ENCODE measurements around the gene EDAR. TPM values are rescaled to one million over a fixed set of nuclear protein-coding genes. Genes with fewer than 3 reads are reported as not detected.

EDAR gene
- total RNA-seq, 1 donor from 2014 or later: not detected

DNA sequence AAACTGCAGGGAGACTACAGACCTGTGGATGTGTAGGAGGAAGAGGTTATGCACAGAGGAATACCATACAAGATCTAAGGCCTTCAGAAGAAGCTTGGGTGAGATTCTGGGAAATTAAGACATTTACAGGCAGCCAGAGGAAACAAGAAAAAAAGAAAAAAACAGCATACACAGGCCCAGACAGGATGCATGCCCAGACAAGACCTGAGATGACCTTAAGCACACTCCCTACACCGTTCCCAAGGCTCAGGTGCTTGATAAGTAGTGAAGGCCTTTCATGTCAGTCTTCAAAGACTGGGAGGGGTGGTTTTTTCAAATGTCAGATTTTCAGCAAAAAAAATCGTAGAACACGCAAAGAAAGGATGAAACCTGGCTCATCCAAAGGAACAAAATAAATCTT lies 119.5 kb downstream of the EDAR start:
- Histone ChIP-seq H3K36me3 (no peaks in the 10 kb centered on the region), H3K4me3 (no peak overlapping the region), H3K27me3 (no peaks in the 10 kb centered on the region), H3K9me3 (peaks cover 0 to 15% of the 10 kb centered on the region in 2 donors), H3K4me1 (no peaks in the 10 kb centered on the region), H3K27ac (no peak overlapping the region)
- TF ChIP-seq, protein P1, sequence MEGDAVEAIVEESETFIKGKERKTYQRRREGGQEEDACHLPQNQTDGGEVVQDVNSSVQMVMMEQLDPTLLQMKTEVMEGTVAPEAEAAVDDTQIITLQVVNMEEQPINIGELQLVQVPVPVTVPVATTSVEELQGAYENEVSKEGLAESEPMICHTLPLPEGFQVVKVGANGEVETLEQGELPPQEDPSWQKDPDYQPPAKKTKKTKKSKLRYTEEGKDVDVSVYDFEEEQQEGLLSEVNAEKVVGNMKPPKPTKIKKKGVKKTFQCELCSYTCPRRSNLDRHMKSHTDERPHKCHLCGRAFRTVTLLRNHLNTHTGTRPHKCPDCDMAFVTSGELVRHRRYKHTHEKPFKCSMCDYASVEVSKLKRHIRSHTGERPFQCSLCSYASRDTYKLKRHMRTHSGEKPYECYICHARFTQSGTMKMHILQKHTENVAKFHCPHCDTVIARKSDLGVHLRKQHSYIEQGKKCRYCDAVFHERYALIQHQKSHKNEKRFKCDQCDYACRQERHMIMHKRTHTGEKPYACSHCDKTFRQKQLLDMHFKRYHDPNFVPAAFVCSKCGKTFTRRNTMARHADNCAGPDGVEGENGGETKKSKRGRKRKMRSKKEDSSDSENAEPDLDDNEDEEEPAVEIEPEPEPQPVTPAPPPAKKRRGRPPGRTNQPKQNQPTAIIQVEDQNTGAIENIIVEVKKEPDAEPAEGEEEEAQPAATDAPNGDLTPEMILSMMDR (IDR thresholded peaks at IDR 0.05): no peak
- intact Hi-C loops (cut with DNase I): no loop called here
- DNase-seq (ENCODE audit: low spot score in 2 of 2): no peak

- Histone ChIP-seq H3K27ac (no peak overlapping the region), H3K9me3 (peaks cover 0 to 15% of the 10 kb centered on the region in 2 donors), H3K4me1 (no peaks in the 10 kb centered on the region), H3K36me3 (no peaks in the 10 kb centered on the region), H3K27me3 (no peaks in the 10 kb centered on the region), H3K4me3 (no peak overlapping the region)
- intact Hi-C loops (cut with DNase I): no loop called here
- TF ChIP-seq, protein P1 (IDR thresholded peaks at IDR 0.05): no peak
- DNase-seq (ENCODE audit: low spot score in 2 of 2): no peak
Measured at GRCh38 chr2:108868911-108869310, 120.1 kb downstream of the EDAR start.

DNA sequence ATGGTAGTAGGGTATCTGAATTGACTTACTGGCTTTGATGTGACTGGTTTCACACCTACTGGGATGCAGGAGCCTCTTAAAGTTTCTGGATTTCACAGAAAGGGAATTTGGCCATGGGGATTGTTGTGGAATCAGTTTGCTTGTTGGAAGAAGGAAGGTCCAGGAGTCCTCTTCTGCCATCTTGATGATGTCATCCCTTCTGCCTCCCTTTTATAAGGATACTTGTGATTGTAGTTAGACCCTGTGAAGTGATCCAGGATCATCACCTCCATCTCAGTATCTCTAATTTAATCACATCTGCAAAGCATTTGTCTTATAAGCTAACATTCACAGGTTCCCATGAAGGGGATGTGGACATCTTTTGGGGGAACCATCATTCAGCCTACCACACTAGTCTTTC lies 123.0 kb downstream of the EDAR start:
- H3K4me3 ChIP-seq: no peak overlapping the region
- no peak for DNase-seq (ENCODE audit: low spot score in 2 of 2)
- intact Hi-C loops (cut with DNase I): no loop called here

DNA sequence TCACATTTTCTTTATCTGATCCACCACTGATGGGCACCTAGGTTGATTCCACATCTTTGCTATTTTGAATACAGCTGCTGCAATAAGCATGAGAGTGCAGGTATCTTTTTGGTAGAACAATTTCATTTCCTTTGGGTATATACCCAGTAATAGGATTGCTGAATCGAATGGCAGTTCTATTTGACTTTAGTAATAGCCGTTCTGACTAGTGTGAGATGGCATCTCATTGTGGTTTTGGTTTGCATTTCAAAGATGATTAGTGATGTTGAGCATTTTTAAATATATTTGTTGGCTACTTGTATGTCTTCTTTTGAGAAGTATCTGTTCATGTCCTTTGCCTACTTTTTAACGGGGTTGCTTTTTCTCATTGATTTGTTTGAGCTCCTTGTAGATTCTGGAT lies 130.1 kb downstream of the EDAR start:
- intact Hi-C loops (cut with DNase I): no loop called here
- no peaks in the 10 kb centered on the region for H3K4me1 ChIP-seq
- TF ChIP-seq, protein P1 (IDR thresholded peaks at IDR 0.05): no peak

More for the DNA sequence above, 123.0 kb downstream of the EDAR start:
- Histone ChIP-seq H3K27me3 (no peaks in the 10 kb centered on the region), H3K36me3 (no peaks in the 10 kb centered on the region), H3K27ac (no peak overlapping the region), H3K9me3 (peaks cover 0 to 15% of the 10 kb centered on the region in 2 donors), H3K4me1 (no peaks in the 10 kb centered on the region)
- TF ChIP-seq, protein P1 (IDR thresholded peaks at IDR 0.05): no peak

GRCh38 chr2:108855194-108855593 lies 133.8 kb downstream of the EDAR start:
- intact Hi-C loops (cut with DNase I): no loop called here
- Histone ChIP-seq H3K27me3 (no peaks in the 10 kb centered on the region), H3K4me1 (no peaks in the 10 kb centered on the region), H3K27ac (no peak overlapping the region), H3K9me3 (no peaks in the 10 kb centered on the region), H3K4me3 (no peak overlapping the region), H3K36me3 (no peaks in the 10 kb centered on the region)
- DNase-seq (ENCODE audit: low spot score in 2 of 2): no peak
- TF ChIP-seq, protein P1 (IDR thresholded peaks at IDR 0.05): peak in 1 of 3 experiments; percentile 16

More for the DNA sequence above, 130.1 kb downstream of the EDAR start:
- Histone ChIP-seq H3K27me3 (no peaks in the 10 kb centered on the region), H3K27ac (no peak overlapping the region), H3K4me3 (no peak overlapping the region), H3K36me3 (no peaks in the 10 kb centered on the region), H3K9me3 (no peaks in the 10 kb centered on the region)
- no peak for DNase-seq (ENCODE audit: low spot score in 2 of 2)

DNA sequence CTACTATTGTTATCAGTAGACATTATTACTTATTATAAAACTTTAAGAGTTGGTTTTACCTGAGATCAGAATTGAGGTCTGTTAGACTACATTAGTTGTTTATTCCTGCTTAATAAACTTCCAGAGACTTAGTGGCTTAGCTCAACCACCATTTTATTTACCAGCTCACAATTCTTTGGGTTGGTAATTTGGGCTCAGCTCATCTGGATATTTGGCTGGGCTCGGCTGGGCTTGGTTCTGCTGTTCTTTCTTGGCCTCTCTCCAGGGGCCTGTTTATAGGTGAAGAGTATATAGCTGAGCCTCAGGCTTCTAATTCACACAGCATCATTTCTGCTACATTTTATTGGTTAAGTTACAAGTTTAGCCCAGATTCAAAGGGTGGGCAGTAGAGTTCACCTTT lies 134.5 kb downstream of the EDAR start:
- no peaks in the 10 kb centered on the region for H3K4me1 ChIP-seq
- no peaks in the 10 kb centered on the region for H3K27me3 ChIP-seq
- no peak overlapping the region for H3K27ac ChIP-seq
- no peak overlapping the region for H3K4me3 ChIP-seq
- intact Hi-C loops (cut with DNase I): no loop called here
- H3K36me3 ChIP-seq: no peaks in the 10 kb centered on the region
- no peak for DNase-seq (ENCODE audit: low spot score in 2 of 2)
- H3K9me3 ChIP-seq: no peaks in the 10 kb centered on the region
- TF ChIP-seq, protein P1 (IDR thresholded peaks at IDR 0.05): no peak
